Spinal cord (tissue), 10 donors: ENCODE results near the gene LRP2BP. TPM values are rescaled to one million over a fixed set of nuclear protein-coding genes. Genes with fewer than 3 reads are reported as not detected.
A peak's percentile ranks its signal among the peaks of the same experiment; 100 is the strongest.

Experiments
- DNase-seq, 6 donors: peaks; one replicate each; pipeline versions ENCODE4 v3.0.0 to v3.0.0-alpha.2; 2013 to 2015; ENCODE audit warnings: low spot score in 6 of 6, low read depth in 4 of 6
- H3K27ac ChIP-seq: one replicate; pipeline ENCODE4 v1.5.1; 2013; ENCODE audit warnings: low read depth, low read length, control low read depth
- H3K27me3 ChIP-seq: one replicate; pipeline ENCODE4 v1.6.1; 2013; ENCODE audit warnings: low read length; ENCODE audit not compliant: control insufficient read depth, insufficient read depth
- H3K36me3 ChIP-seq: one replicate; pipeline ENCODE4 v1.6.1; 2013; ENCODE audit warnings: low read length; ENCODE audit not compliant: control insufficient read depth, insufficient read depth
- H3K4me1 ChIP-seq: one replicate; pipeline ENCODE4 v1.6.1; 2013; ENCODE audit warnings: low read length; ENCODE audit not compliant: control insufficient read depth, insufficient read depth
- H3K4me3 ChIP-seq: one replicate; pipeline ENCODE4 v1.5.1; 2013; ENCODE audit warnings: low read depth, low read length, control low read depth
- H3K9me3 ChIP-seq: one replicate; pipeline ENCODE4 v1.6.1; 2013; ENCODE audit warnings: low read length; ENCODE audit not compliant: control insufficient read depth, insufficient read depth
- WGBS: methylation state at CpG from one replicate; pipeline ENCODE4 v1.1.5; 2013; ENCODE audit warnings: missing lambda C conversion rate; ENCODE audit not compliant: insufficient coverage; 5-methylcytosine and 5-hydroxymethylcytosine counted together
- long read RNA-seq, 4 donors: transcript quantifications; one replicate each; lab custom pipeline, GENCODE V29; 2026
- polyA plus RNA-seq, 2 donors: library from polyadenylated mRNA; unstranded; fragments of 120-200 nt; gene quantifications; one replicate each; pipeline ENCODE4 v1.2.1, GENCODE V29; 2013; ENCODE audit not compliant: insufficient read length in 2 of 2
- total RNA-seq, 2 donors: library from RNA; depleted of rRNA in 1 of 2; stranded (reverse); fragments of 120-200 nt in 1 of 2; fragments of >200 nt in 1 of 2; gene quantifications; one replicate each; pipeline versions ENCODE4 v1.2.3 to v1.2.4, GENCODE V29; 2013 to 2014
- donor health status: healthy.

Gene LRP2BP
- 1 to 10 TPM; 8.0 to 9.2 TPM for total RNA-seq
- polyA plus RNA-seq = 10 to 100 TPM; 14.1 to 14.9 TPM
- long read RNA-seq, donor 1, partial matches to known transcripts = 0 of 1 reads
- long read RNA-seq, donor 1, other reads (novel, unspliced or antisense) = 0 of 1 reads
- long read RNA-seq, donor 2 = 0 reads
- long read RNA-seq, donor 3, partial matches to known transcripts = 5 of 5 reads
- long read RNA-seq, donor 3, other reads (novel, unspliced or antisense) = 0 of 5 reads
- long read RNA-seq, donor 4 = 0 reads

DNA sequence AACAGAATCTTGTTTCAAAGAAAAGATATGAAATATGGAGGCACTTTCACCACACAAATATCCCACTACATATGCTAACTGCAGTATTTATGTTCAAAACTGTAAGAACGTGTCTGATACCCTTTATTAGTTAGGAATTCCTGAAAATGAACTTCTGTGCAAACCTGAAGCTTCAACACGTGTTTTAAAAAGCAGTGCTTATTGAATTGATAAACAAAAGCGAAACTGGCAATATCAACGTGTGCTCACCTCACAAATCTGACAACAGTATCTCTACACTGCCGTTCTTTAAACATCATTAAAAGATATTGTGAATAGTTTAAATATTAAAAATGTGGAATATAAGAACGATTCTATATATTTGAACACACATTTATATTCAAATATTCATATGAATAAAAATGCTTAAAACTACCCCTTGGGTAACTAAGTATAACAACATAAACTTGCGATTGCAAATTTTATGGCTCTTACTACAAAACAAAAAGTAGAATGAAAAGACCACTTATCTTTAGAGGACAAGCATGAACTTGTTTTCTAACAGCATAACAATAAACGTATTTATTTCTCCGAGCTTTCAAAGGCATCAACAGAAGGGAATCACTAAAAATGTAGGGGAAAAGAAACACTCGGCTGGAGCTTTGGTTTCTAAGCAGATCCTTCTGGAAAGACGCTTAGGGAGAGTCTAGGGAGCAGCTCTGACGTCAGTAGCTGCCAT lies at the start of gene LRP2BP:
Gene LRP2BP (minus strand): TSS at position 687 of the 718 bp plus-strand sequence. CDS start 17,738 bp downstream, outside the sequence.
- DNase-seq = peak in 4 of 6 donors; percentile 84 to 97 (median 90)
- Histone ChIP-seq H3K27ac (peak within 1 kb of the TSS; percentile 99), H3K36me3 (no peaks in the 10 kb centered on the region), H3K27me3 (no peaks in the 10 kb centered on the region), H3K9me3 (no peaks in the 10 kb centered on the region), H3K4me1 (peaks cover 11% of the 10 kb centered on the region), H3K4me3 (peak within 1 kb of the TSS; percentile 93)
- WGBS = 7% methylated on average over 4 of the region's 12 CpGs

DNA sequence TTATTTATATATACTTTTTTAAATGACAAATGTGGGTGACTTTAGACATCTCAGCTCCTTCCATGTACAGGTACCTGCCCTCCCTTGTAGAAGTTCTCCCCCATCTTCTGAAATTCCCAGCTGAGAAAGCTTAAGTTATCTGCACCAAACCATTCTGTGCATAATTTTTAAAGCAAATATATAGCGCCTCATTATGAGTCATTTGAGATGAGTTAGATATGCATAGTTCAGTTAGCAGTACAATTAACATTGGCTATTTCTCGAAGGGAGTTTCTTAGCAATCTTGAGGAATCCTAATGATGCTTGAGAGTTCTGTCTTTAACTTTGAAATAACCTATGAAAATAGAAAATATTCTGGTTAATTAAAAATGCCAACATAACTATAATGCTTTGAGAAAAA lies 49.5 kb upstream of the LRP2BP start:
- no peaks in the 10 kb centered on the region for H3K36me3 ChIP-seq
- H3K27me3 ChIP-seq = no peaks in the 10 kb centered on the region

DNA sequence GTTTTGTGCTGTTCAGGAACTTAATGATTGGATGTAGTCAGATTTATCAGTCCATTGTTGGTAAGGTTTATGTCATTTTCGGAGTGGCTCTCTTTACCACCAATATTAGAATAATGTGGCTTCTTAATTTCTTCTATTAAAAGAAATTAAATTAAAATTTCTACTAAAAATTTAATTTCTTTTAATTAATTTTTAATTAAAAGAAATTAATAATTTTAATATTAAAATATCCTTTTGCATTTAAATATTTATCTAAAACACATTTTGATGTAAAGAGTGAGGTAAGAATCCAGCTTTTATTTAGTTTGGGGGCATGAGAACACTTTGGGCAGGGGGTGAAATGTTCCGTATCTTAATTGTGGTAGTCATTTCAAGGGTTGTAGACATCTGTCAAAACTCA lies 45.8 kb upstream of the LRP2BP start:
- no peak overlapping the region for H3K4me3 ChIP-seq
- no peaks in the 10 kb centered on the region for H3K27me3 ChIP-seq
- no peaks in the 10 kb centered on the region for H3K4me1 ChIP-seq
- no peak overlapping the region for H3K27ac ChIP-seq
- DNase-seq = no peak
- H3K36me3 ChIP-seq = no peaks in the 10 kb centered on the region
- H3K9me3 ChIP-seq = no peaks in the 10 kb centered on the region
- no CpG with 5 or more reads among the region's 2 CpGs for WGBS

More for the DNA sequence above, 49.5 kb upstream of the LRP2BP start:
- Histone ChIP-seq H3K4me1 (no peaks in the 10 kb centered on the region), H3K4me3 (no peak overlapping the region), H3K27ac (no peak overlapping the region), H3K9me3 (no peaks in the 10 kb centered on the region)
- DNase-seq = no peak
- no CpG with 5 or more reads among the region's 2 CpGs for WGBS

DNA sequence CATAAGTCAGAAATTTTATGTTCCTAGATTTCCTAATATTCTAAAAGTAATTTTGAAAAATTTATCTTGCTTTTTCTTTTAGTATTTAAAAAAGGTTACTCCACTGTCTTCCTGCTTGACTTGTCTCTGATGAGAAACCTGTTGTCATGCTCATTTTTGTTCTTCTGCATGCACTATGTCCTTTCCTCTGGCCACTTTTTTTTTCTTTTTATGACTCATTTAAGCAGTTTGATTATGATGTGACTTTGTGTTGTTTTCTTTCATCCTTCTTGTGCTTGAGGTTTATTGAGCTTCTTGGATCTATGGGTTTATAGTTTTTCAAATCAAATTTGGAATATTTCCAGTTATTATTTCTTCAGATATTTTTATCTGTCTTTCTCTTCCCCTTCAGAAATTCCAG lies 42.1 kb upstream of the LRP2BP start:
- no peaks in the 10 kb centered on the region for H3K27me3 ChIP-seq
- no peaks in the 10 kb centered on the region for H3K36me3 ChIP-seq
- DNase-seq = no peak
- no peaks in the 10 kb centered on the region for H3K9me3 ChIP-seq
- H3K4me1 ChIP-seq = no peaks in the 10 kb centered on the region
- no peak overlapping the region for H3K27ac ChIP-seq
- no peak overlapping the region for H3K4me3 ChIP-seq

DNA sequence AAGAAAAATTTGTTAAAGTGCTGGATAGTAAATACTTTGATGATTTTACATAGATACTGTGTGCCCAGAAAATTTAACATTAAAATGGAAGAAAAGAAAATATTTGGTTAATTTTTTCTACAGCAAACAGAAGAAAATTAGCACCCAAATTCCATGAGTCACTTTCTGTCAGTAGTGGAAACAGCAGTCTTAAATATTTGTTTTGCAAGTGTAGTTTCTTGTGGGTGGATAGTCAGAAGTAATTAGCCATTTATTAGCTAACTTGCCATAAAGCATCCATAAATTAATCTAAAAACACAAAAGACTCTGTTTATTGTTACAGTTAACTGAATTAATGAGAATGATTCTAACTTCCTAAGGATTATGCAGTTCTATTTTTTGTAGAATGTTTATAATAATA lies 39.7 kb upstream of the LRP2BP start:
- DNase-seq = no peak
- H3K4me3 ChIP-seq = no peak overlapping the region
- H3K36me3 ChIP-seq = no peaks in the 10 kb centered on the region
- H3K9me3 ChIP-seq = no peaks in the 10 kb centered on the region
- no peaks in the 10 kb centered on the region for H3K4me1 ChIP-seq
- no peak overlapping the region for H3K27ac ChIP-seq
- H3K27me3 ChIP-seq = no peaks in the 10 kb centered on the region

DNA sequence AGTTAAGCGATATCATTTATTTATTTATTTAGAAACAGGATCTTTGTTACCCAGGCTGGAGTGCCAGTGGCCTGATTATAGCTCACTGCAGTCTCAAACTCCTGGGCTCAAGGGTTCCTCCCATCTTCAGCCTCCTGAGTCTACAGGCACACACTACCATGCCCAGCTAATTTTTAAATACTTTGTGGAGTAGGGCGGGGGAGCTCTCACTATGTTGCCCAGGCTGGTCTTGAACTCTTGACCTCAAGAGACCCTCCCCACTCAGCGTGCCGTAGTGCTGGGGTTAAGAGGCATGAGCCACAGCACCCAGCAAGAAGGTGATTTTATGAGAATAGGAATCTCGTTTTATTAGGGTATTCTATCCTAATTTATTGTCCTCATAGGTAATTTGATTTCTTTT lies 33.9 kb upstream of the LRP2BP start:
- H3K27ac ChIP-seq = no peak overlapping the region
- WGBS = no CpG with 5 or more reads among the region's 5 CpGs
- DNase-seq = no peak
- peaks cover 10% of the 10 kb centered on the region for H3K4me1 ChIP-seq
- H3K4me3 ChIP-seq = no peak overlapping the region
- H3K36me3 ChIP-seq = peaks cover 2% of the 10 kb centered on the region
- no peaks in the 10 kb centered on the region for H3K27me3 ChIP-seq
- no peaks in the 10 kb centered on the region for H3K9me3 ChIP-seq

DNA sequence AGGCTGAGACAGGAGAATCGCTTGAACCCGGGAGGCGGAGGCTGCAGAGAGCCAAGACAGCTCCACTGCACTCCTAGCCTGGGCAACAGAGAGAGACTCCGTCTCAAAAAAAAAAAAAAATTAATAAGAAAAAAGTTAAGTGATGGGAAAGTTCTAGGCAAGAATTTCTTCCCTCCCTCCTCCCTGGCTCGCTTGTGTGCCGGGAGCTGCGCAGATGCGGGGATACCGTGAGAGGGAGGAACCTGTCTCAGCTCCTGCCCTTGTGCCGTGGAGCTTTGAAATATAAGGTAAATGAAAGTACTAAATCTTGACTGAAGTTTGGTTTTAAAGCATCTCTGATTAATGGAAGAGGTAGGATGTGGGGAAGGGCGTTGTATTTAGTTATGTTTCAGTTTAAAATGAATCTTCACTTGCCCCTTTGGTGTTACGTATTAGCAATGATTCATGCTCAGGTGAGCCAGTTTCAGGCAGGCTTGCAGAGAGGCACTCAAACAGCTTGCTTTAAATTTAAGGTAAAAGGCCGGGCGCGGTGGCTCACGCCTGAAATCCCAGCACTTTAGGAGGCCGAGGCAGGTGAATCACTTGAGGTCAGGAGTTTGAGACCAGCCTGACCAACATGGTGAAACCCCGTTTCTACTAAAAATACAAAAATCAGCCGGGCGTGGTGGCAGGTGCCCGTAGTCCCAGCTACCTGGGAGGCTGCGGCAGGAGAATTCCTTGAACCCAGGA lies 31.4 kb upstream of the LRP2BP start:
- no peak for DNase-seq
- WGBS = 100% methylated on average over 14 of the region's 22 CpGs
- Histone ChIP-seq H3K4me1 (peaks cover 18% of the 10 kb centered on the region), H3K27ac (no peak overlapping the region), H3K4me3 (no peak overlapping the region), H3K9me3 (no peaks in the 10 kb centered on the region), H3K27me3 (no peaks in the 10 kb centered on the region), H3K36me3 (peaks cover 5% of the 10 kb centered on the region)

DNA sequence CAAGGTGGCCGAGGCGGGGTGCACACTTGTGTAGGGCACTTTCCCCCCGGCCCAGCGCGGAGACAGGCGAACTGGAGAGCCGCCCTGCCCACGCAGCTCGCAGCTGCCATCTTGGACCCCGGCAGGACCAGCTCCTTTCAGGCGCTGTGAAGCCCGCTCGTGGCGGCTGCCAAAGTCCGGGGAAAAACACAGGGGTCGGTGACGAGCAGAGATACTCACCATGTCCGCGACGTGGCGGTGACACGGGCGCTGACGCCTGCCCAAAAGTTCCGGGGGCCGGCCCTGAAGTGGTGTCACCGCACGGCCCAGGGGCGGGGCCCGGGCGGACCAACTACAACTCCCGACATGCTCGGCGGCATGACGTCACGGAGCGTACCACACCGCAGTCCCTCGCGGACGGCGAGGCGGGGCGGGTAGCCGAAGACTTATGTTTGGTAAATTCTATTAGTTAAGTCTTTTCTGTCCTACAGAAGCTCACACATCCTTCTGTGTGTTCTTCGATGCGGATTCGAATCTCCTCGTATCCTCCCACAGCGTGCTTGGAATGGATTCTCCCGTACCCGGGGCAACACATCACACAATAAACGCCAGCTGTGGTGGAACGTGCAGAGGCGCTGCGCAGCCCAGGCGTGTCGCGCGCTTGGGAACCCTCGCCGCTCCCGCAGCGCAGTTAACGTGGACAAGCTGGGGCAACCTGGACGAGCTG lies 30.1 kb upstream of the LRP2BP start, which contains the start of gene UFSP2:
Gene UFSP2 (minus strand): TSS at position 318 of the 706 bp plus-strand sequence. CDS start 96 bp downstream, at position 222.
- H3K9me3 ChIP-seq = no peaks in the 10 kb centered on the region
- H3K4me1 ChIP-seq = peaks cover 18% of the 10 kb centered on the region
- WGBS = under 1% methylated on average over 66 of the region's 66 CpGs
- H3K36me3 ChIP-seq = peaks cover 5% of the 10 kb centered on the region
- peak within 1 kb of the TSS; percentile 93 for H3K4me3 ChIP-seq
- peak; percentile 84 to 98 (median 91) for DNase-seq
- no peaks in the 10 kb centered on the region for H3K27me3 ChIP-seq
- H3K27ac ChIP-seq = peak within 1 kb of the TSS; percentile 93

DNA sequence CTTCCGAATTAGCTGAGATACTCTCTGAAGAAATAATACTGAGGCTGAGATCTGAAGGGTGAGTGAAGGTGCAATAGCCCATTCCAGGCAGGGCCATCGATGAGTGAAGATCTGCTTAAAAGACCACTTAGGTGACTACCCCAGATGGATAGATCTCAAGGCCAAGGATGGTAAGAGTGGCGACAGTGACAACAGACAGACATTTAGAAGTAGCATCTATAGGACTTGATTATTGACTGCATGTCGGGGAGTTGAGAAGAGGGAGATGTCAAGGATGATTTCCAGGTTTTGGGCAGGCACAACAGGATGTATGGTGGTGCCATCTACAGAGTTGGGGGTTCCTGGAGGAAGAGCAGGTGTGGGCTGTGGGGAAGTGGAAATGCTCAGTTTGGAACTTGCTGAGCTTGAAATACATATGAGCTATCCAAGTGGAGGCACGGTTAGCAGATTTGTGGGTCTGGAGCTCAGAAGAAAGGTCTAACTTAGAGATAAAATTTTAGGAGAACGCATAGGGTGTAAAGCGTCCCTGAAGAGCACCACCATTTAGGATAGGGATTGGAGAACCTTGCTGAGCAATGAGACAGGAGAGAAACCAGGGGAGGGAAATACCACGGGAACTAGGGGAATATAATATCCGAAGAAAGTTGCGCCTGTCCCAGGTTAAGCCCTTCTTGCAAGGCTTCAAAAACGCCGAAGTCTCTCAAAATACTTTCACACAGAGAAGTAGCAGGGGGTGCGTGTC lies 29.4 kb upstream of the LRP2BP start:
- Histone ChIP-seq H3K27ac (peak overlapping the region; percentile 93), H3K4me3 (peak overlapping the region; percentile 93)
- DNase-seq = peak in 3 of 6 donors; percentile 26 to 75 (median 47)

More for the DNA sequence above, 29.4 kb upstream of the LRP2BP start:
- no peaks in the 10 kb centered on the region for H3K9me3 ChIP-seq
- H3K27me3 ChIP-seq = no peaks in the 10 kb centered on the region
- peaks cover 18% of the 10 kb centered on the region for H3K4me1 ChIP-seq
- 16% methylated on average over 12 of the region's 13 CpGs for WGBS
- peaks cover 5% of the 10 kb centered on the region for H3K36me3 ChIP-seq
